ENCODE results near the gene RPL37A.

RPL37A gene

DNA sequence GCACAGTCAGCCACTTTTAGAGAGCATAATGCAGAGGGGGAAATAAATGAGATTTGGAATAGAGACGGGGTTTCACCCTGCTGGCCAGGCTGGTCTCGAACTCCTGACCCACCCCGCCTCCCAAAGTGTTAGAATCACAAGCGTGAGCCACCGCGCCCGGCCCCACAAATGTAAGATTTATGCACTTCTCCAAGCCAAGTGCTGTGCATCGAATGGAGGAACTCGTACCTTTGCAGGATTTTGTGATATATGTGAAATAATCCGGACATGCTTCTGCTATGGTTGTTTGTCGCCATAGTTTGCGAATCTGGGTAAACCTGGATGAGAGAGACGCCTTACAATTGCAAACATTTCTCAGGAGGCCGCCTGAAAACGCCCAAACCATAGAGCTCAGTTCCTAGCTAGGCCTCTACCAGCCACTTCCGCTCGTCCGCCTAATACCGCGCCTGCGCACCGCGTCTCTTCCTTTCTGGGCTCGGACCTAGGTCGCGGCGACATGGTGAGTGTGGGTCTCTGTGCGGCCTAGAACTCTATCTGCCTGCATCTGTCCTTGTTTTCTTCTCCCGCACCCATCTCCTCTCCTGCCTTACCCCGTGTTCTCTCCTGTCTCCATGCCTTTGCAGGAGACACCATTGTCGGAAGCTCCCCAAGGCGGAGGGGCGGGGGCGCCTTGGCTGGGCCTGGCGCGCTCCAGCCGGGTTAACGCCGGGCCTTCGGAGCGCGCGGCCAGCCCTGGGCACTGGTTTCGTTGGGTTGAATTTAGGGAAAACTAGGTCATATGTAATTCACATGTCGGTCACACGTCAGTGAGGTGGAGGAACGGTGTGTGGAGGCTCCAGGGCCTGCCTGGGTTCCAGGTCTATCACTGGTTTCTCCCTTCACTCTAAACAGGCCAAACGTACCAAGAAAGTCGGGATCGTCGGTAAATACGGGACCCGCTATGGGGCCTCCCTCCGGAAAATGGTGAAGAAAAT, at the start of gene RPL37A:
RPL37A (plus strand) TSS at position 466 of the 974 bp plus-strand sequence; CDS start at position 497, 31 bp downstream.
- in situ Hi-C loops (cut with HindIII; ENCODE audit: low sequenced_read_pairs): loop anchor here (10.0 kb wide), 1 partner anchor 314 kb away; no protein-coding TSS in a partner anchor

GRCh38 chr2:216450346-216450745, 48.3 kb upstream of the RPL37A start:
- in situ Hi-C loops (cut with HindIII; ENCODE audit: low sequenced_read_pairs): no loop called here

GRCh38 chr2:216450784-216451183, 47.9 kb upstream of the RPL37A start:
- in situ Hi-C loops (cut with HindIII; ENCODE audit: low sequenced_read_pairs): no loop called here

- in situ Hi-C loops (cut with HindIII; ENCODE audit: low sequenced_read_pairs): no loop called here
Measured at GRCh38 chr2:216453955-216454614, 44.6 kb upstream of the RPL37A start.

DNA sequence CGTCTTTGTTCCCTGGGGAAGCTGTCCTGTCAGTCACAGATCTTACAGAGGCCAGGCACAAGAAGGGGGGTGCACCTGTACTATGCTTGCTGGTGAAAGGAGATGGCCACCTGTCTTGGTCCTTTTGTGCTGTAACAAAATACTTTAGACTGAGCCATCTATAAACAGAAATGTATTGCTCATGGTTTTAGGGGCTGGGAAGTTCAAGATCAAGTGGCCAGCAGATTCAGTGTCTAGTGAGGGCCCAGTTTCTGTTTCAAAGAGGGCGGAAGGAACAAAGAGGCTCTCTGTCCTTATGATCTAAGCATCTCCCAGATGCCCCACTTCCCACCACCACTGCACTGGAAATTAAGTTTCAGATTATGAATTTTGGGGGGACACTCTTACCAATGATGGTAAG, 35.5 kb upstream of the RPL37A start:
- in situ Hi-C loops (cut with HindIII; ENCODE audit: low sequenced_read_pairs): no loop called here

DNA sequence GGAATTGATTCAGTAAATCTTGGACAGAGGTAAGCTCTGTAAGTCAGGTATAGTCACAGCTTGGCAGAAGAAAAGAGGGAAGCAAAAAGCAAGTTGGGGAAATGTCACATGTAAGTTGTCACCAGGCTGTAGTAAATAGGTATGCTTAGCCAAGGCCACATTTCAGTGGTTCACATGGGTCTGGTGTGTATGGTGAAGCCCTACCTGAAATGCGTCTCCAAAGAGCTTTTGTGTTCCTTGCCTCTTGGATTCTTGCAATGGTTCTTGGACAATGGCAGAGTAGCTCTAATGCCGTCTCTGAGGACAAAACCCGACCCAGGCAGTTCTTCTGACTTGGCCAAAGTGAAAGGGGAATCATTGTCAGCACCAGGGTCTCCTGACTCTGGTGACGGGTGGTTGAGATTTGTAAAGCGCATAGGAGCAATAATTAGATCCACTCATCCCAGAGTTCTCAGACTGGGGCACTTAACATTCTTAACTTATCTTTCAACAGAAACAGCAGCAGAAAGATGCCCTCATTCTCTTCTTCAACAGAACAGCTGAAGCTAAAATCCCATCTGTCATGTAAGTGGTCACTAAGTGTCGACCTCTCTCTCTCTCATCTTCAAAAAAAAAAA, 34.4 kb upstream of the RPL37A start:
- in situ Hi-C loops (cut with HindIII; ENCODE audit: low sequenced_read_pairs): no loop called here

DNA sequence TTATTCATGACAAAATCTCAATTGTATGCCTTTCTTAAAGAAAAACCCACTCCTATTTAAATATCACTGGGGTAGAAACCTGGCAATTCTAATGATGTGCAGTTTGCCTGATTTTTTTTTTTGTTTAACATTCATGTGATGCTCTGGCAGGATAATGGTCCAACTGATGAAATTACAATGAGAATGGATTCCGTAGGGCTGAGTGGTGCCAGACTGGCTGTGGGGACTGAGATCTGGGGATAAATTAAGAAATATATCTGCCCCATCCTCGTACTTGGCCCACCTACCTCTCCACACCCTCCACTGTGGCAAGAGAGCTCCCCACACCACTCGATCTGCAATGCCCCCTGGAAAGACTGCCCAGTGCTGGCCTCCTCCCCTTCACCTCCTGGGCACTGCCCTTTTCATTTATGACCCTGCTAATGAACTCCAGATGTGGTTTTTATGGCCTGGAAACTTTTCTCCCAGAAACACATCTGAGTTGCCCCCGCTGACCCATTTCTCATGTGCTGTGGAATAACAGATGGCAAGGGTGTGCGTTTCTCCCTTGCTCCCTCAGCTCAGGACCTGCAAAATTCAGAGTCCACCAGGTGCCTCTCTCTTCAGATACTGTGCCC, 33.0 kb upstream of the RPL37A start:
- in situ Hi-C loops (cut with HindIII; ENCODE audit: low sequenced_read_pairs): no loop called here

- in situ Hi-C loops (cut with HindIII; ENCODE audit: low sequenced_read_pairs): no loop called here
Measured at GRCh38 chr2:216467845-216468244, 30.8 kb upstream of the RPL37A start.

- in situ Hi-C loops (cut with HindIII; ENCODE audit: low sequenced_read_pairs): no loop called here
Measured at GRCh38 chr2:216469661-216470060, 29.0 kb upstream of the RPL37A start.

DNA sequence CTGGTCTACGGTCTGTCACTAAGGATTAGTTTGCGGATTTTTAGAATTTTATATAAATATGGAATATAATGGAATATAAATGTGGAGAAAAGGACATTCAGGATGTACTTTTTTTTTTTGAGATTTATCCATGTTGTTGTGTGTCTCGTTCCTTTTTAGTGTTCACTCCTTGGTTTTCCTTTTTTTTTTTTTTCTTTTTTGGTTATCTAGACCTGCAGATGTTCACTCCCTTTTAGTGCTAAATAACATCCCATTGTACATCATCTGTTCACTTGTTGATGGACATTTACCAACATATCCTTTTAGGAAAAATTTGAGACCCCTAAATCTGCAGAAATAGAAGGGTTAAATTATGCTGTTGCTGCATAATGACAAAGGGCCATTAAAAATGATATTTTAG, 25.5 kb upstream of the RPL37A start:
- in situ Hi-C loops (cut with HindIII; ENCODE audit: low sequenced_read_pairs): no loop called here

DNA sequence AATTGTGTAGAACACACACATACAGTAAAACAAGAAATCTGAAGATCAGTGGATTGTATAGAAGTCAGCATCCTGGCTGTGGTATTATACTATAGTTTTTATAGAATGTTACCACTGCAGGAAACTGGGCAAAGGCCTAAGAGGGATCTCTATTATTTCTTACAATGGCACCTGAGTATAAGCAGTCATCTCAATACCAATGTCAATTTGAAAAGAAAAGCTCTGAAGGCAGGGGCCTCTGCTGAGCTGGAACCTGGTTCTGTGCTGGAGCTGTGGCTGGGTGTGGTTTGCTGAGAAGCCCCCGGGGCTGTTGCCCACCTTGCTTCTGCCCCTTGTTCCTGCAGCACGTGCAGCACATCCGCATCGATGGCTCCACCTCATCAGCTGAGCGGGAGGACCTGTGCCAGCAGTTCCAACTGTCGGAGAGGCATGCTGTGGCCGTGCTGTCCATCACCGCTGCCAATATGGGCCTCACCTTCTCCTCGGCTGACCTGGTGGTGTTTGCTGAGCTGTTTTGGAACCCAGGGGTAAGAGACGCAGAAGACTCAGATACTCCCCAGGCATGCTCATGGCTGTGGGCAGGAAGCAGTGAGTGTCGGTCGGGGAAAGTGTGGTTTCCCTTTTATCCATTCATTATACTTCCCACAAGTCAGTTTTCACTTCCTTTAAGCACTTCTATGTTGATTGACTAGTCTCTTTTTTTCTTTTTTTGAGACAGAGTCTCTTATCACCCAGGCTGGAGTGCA, 23.5 kb upstream of the RPL37A start:
- in situ Hi-C loops (cut with HindIII; ENCODE audit: low sequenced_read_pairs): no loop called here

DNA sequence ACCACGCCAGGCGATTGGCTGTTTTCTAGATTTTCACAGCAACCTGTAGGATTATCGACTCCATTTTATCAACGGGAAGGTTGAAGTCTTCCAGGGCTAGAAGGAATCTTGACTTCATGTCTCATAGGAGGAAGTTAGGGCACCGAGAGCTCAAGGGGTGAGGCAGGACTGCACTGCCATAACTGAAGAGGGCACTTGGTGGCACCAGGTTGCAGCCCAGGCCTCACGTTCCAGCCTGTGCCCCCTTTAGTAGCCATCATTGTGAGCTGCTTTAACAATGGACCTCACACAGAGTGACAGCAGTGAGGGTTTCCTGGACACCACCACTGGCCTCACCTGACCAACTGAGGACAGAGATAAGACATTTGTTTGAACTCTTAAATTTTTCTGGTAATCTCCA, 22.9 kb upstream of the RPL37A start:
- in situ Hi-C loops (cut with HindIII; ENCODE audit: low sequenced_read_pairs): no loop called here

GRCh38 chr2:216477283-216478035, 21.2 kb upstream of the RPL37A start:
- in situ Hi-C loops (cut with HindIII; ENCODE audit: low sequenced_read_pairs): no loop called here

- in situ Hi-C loops (cut with HindIII; ENCODE audit: low sequenced_read_pairs): no loop called here
Measured at GRCh38 chr2:216478151-216478550, 20.5 kb upstream of the RPL37A start.

GRCh38 chr2:216478791-216479190, 19.9 kb upstream of the RPL37A start:
- in situ Hi-C loops (cut with HindIII; ENCODE audit: low sequenced_read_pairs): no loop called here

GRCh38 chr2:216480221-216480620, 18.4 kb upstream of the RPL37A start:
- in situ Hi-C loops (cut with HindIII; ENCODE audit: low sequenced_read_pairs): no loop called here

GRCh38 chr2:216482640-216483039, 16.0 kb upstream of the RPL37A start:
- in situ Hi-C loops (cut with HindIII; ENCODE audit: low sequenced_read_pairs): no loop called here

DNA sequence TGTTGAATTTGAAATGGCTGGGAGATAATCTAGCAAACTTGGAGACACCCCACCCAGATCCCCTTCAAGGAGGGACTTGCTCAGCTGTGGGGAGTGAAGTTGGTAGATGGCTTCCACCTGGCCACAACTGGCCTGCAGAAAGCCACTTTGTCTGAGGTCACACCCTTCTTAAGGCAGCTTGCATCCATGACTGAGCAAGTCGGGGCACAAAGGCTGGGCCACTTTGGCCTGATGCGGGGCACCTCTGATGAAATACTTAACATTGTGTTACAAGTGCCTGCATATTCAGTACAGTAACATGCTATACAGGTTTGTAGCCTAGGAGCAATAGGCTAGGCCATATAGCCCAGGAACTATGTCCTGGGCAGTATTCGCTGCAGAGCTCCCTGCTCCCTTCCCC, 13.4 kb upstream of the RPL37A start:
- in situ Hi-C loops (cut with HindIII; ENCODE audit: low sequenced_read_pairs): no loop called here

DNA sequence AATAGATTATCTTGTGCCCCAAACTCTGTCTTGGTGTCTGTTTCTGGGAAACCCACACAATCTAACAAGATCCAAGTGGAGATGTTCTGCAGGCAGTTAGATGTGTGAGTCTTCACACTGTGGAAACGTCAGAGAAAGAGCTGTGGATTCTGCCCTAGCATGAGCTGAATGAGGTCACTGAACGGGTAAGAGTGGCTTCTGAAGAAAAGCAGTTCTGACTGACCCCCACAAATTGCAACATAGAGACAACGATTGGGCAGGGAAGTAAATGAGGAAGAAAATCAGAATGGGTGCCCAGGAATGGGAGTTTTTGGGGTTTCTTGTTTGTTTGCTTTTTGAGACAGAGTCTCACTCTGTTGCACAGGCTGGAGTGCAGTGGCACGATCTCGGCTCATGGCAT, 12.9 kb upstream of the RPL37A start:
- in situ Hi-C loops (cut with HindIII; ENCODE audit: low sequenced_read_pairs): no loop called here

DNA sequence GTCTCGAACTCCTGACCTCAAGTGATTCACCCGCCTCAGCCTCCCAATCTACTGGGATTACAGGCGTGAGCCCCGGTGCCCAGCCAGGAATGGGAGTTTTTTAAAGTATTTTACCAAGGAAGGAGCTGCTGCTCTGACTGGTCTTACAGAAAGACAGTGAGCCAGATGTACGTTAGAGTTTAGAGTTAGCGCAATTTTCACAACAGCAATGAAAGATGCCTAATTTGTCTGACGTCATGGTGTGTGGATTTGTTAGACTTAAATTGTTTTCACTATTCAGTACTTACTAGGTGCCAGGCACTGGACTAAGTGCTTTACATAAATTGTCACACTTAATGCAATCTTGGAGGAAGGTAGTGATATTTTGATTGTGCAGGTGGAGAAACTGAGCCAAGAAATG, 12.4 kb upstream of the RPL37A start:
- in situ Hi-C loops (cut with HindIII; ENCODE audit: low sequenced_read_pairs): no loop called here
